IMR-90 (cell line): ENCODE data around the gene PSMA6.

ENCODE experiments used
- BHLHE40 ChIP-seq: fragments of 150-350 bp; IDR thresholded peaks from 2 replicates; pipeline ENCODE4 v1.6.1; 2016; ENCODE audit warnings: mild to moderate bottlenecking, low read depth, low read length
- CEBPB ChIP-seq: IDR thresholded peaks from 2 replicates; pipeline ENCODE4 v1.6.1; 2012; ENCODE audit warnings: low read depth, low read length, improper control_type of control experiment
- CTCF ChIP-seq: conservative IDR thresholded peaks from 2 replicates; pipeline ENCODE4 v1.5.1; 2012; ENCODE audit warnings: mild to moderate bottlenecking, low read depth, low read length, improper control_type of control experiment
- ELK1 ChIP-seq: fragments of 150-350 bp; IDR thresholded peaks from 2 replicates; pipeline ENCODE4 v1.6.1; 2016; ENCODE audit warnings: low read depth, mild to moderate bottlenecking, low read length, moderate library complexity, borderline replicate concordance
- FOS ChIP-seq: fragments of 150-350 bp; IDR thresholded peaks from 2 replicates; pipeline ENCODE4 v1.6.1; 2016; ENCODE audit warnings: low read depth, low read length
- POLR2A ChIP-seq: IDR thresholded peaks from 2 replicates; pipeline ENCODE4 v1.6.1; 2012; ENCODE audit warnings: mild to moderate bottlenecking, low read depth, low read length
- RAD21 ChIP-seq: IDR thresholded peaks from 2 replicates; pipeline ENCODE4 v1.6.1; 2012; ENCODE audit warnings: low read length, improper control_type of control experiment
- USF2 ChIP-seq: fragments of 150-350 bp; IDR thresholded peaks from 2 replicates; pipeline ENCODE4 v1.6.1; 2017; ENCODE audit warnings: mild to moderate bottlenecking, antibody characterized with exemption, low read length, low read depth

- no peak for TF ChIP-seq CTCF
- no peak for TF ChIP-seq BHLHE40
- TF ChIP-seq ELK1 = no peak
- TF ChIP-seq RAD21 = no peak
- no peak for TF ChIP-seq POLR2A
- TF ChIP-seq CEBPB = no peak
- no peak for TF ChIP-seq FOS
- no peak for TF ChIP-seq USF2
These were observed 6.2 kb downstream of the PSMA6 start for GRCh38 chr14:35298351-35298750.
